Esophagus squamous epithelium (tissue), 4 donors: ENCODE data around the gene PEAK1.

Source experiments
- POLR2A ChIP-seq, 4 donors: fragments of 450-650 bp; IDR thresholded peaks; one replicate each; pipeline ENCODE4 v1.6.1; 2017; ENCODE audit warnings: antibody characterized with exemption in 4 of 4, mild to moderate bottlenecking in 4 of 4, moderate library complexity in 3 of 4
- TF ChIP-seq, protein P1 (sequence below), 6 experiments: fragments of 450-650 bp in 4 of 6; fragments of 200-600 bp in 2 of 6; sonication (generic) in 2 of 6; IDR thresholded peaks; one replicate each; pipeline ENCODE4 v1.5.1; 2016 to 2019; ENCODE audit warnings: antibody characterized with exemption in 6 of 6, mild to moderate bottlenecking in 4 of 6, moderate library complexity in 4 of 6

DNA sequence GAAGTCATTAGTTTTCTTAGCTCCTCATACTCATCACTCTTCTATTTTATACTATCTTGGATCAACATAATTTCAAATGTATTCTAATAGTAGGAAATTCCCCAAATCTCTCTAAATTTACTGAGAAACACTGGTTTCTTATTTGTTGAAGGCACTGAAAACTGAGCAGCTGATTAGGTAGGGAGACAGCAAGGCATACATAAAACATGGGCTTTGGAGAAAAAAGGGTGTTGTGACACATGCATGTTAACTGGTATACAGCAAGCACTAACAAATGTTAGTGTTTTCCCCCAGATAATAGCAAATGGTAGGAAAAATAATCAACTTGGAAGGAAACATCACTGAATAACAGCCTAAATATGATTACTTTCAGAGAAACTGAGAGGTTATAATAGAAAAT, 223.5 kb downstream of the PEAK1 start:
- TF ChIP-seq, protein P1, sequence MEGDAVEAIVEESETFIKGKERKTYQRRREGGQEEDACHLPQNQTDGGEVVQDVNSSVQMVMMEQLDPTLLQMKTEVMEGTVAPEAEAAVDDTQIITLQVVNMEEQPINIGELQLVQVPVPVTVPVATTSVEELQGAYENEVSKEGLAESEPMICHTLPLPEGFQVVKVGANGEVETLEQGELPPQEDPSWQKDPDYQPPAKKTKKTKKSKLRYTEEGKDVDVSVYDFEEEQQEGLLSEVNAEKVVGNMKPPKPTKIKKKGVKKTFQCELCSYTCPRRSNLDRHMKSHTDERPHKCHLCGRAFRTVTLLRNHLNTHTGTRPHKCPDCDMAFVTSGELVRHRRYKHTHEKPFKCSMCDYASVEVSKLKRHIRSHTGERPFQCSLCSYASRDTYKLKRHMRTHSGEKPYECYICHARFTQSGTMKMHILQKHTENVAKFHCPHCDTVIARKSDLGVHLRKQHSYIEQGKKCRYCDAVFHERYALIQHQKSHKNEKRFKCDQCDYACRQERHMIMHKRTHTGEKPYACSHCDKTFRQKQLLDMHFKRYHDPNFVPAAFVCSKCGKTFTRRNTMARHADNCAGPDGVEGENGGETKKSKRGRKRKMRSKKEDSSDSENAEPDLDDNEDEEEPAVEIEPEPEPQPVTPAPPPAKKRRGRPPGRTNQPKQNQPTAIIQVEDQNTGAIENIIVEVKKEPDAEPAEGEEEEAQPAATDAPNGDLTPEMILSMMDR (IDR thresholded peaks at IDR 0.05): no peak
- no peak for TF ChIP-seq POLR2A (IDR thresholded peaks at IDR 0.05)
